Neuronal stem cell (in vitro differentiated cells): Measurements from ENCODE around the gene TMEM11.

Source experiments
- DNase-seq: peaks from one replicate; pipeline ENCODE4 v3.0.0-alpha.2; 2013; ENCODE audit warnings: low spot score
- H2AFZ ChIP-seq: one replicate; pipeline ENCODE4 v1.6.1; 2013; ENCODE audit warnings: mild to moderate bottlenecking, low read length, inconsistent platforms
- H2AK5ac ChIP-seq: 2 replicates; pipeline ENCODE4 v1.6.1; 2013; ENCODE audit warnings: low read depth, mild to moderate bottlenecking, inconsistent platforms, low read length, moderate library complexity, mixed read lengths
- H2BK120ac ChIP-seq: 2 replicates; pipeline ENCODE4 v1.6.1; 2013; ENCODE audit warnings: low read depth, mild to moderate bottlenecking, inconsistent platforms, low read length, moderate library complexity, mixed read lengths
- H2BK12ac ChIP-seq: one replicate; pipeline ENCODE4 v1.6.1; 2013; ENCODE audit warnings: low read length, inconsistent platforms
- H2BK15ac ChIP-seq: 2 replicates; pipeline ENCODE4 v1.6.1; 2013; ENCODE audit warnings: mild to moderate bottlenecking, low read length, inconsistent platforms, mixed read lengths
- H2BK5ac ChIP-seq: one replicate; pipeline ENCODE4 v1.6.1; 2013; ENCODE audit warnings: inconsistent platforms, mild to moderate bottlenecking, low read length, moderate library complexity
- H3K14ac ChIP-seq: one replicate; pipeline ENCODE4 v1.6.1; 2013; ENCODE audit warnings: low read length, inconsistent platforms
- H3K18ac ChIP-seq: 2 replicates; pipeline ENCODE4 v1.6.1; 2013; ENCODE audit warnings: low read length, inconsistent platforms
- H3K23ac ChIP-seq: 2 replicates; pipeline ENCODE4 v1.6.1; 2013; ENCODE audit warnings: low read depth, mild to moderate bottlenecking, mixed read lengths, low read length, inconsistent platforms; ENCODE audit not compliant: poor library complexity
- H3K27ac ChIP-seq: replicated peaks from 3 replicates; pipeline ENCODE4 v1.5.1; 2013; ENCODE audit warnings: low read length, inconsistent platforms
- H3K27me3 ChIP-seq, 3 experiments: 2 replicates each; pipeline ENCODE4 v1.6.1; 2013; ENCODE audit warnings: low read length in 3 of 3, mild to moderate bottlenecking in 2 of 3, inconsistent platforms in 1 of 3, low read depth in 1 of 3, mixed read lengths in 1 of 3, moderate library complexity in 1 of 3; ENCODE audit not compliant: control insufficient read depth in 3 of 3, insufficient read depth in 3 of 3
- H3K36me3 ChIP-seq, 2 donors: replicated peaks in 1 of 2; 2 replicates each; pipeline ENCODE4 v1.6.1; 2013; ENCODE audit warnings: low read length in 2 of 2; ENCODE audit not compliant: control insufficient read depth in 2 of 2, insufficient read depth in 2 of 2
- H3K4ac ChIP-seq: 2 replicates; pipeline ENCODE4 v1.6.1; 2013; ENCODE audit warnings: inconsistent platforms, mild to moderate bottlenecking, low read length, moderate library complexity
- H3K4me1 ChIP-seq, 2 donors: 1 replicate in 1 of 2; 2 replicates in 1 of 2; pipeline ENCODE4 v1.6.1; 2013; ENCODE audit warnings: low read length in 2 of 2, low read depth in 1 of 2; ENCODE audit not compliant: control insufficient read depth in 2 of 2, insufficient read depth in 1 of 2
- H3K4me2 ChIP-seq: one replicate; pipeline ENCODE4 v1.6.1; 2013; ENCODE audit warnings: mild to moderate bottlenecking, low read length, inconsistent platforms; ENCODE audit not compliant: insufficient read depth, poor library complexity, severe bottlenecking
- H3K4me3 ChIP-seq, 2 donors: 2 replicates each; pipeline ENCODE4 v1.5.1; 2013; ENCODE audit warnings: low read length in 2 of 2, mild to moderate bottlenecking in 2 of 2, inconsistent platforms in 1 of 2, moderate library complexity in 1 of 2
- H3K79me1 ChIP-seq: one replicate; pipeline ENCODE4 v1.6.1; 2013; ENCODE audit warnings: low read depth, mild to moderate bottlenecking, inconsistent platforms, low read length, moderate library complexity
- H3K9ac ChIP-seq: one replicate; pipeline ENCODE4 v1.6.1; 2013; ENCODE audit warnings: mild to moderate bottlenecking, low read depth, low read length, inconsistent platforms; ENCODE audit not compliant: poor library complexity
- H3K9me3 ChIP-seq, 2 donors: replicated peaks in 1 of 2; 2 replicates each; pipeline versions ENCODE3 to v1.6.1; 2013; ENCODE audit warnings: low read length in 2 of 2, mild to moderate bottlenecking in 2 of 2, inconsistent platforms in 1 of 2, low read depth in 1 of 2, mixed read lengths in 1 of 2, moderate library complexity in 1 of 2; ENCODE audit not compliant: control insufficient read depth in 2 of 2, insufficient read depth in 1 of 2
- H4K8ac ChIP-seq: one replicate; pipeline ENCODE4 v1.6.1; 2013; ENCODE audit warnings: low read depth, mild to moderate bottlenecking, inconsistent platforms, low read length, moderate library complexity
- H4K91ac ChIP-seq: one replicate; pipeline ENCODE4 v1.6.1; 2013; ENCODE audit warnings: low read length, low read depth, mild to moderate bottlenecking, inconsistent platforms; ENCODE audit not compliant: poor library complexity
- WGBS, 2 donors: extraction: QIAGEN DNeasy Blood & Tissue Kit; methylation state at CpG; one replicate each; pipeline ENCODE4 v1.1.7; 2013; ENCODE audit warnings: missing lambda C conversion rate in 2 of 2, mixed read lengths in 1 of 2; ENCODE audit not compliant: insufficient read length in 2 of 2, insufficient replicate concordance in 1 of 2; ENCODE audit errors: extremely low coverage in 2 of 2; 5-methylcytosine and 5-hydroxymethylcytosine counted together

Gene TMEM11

DNA sequence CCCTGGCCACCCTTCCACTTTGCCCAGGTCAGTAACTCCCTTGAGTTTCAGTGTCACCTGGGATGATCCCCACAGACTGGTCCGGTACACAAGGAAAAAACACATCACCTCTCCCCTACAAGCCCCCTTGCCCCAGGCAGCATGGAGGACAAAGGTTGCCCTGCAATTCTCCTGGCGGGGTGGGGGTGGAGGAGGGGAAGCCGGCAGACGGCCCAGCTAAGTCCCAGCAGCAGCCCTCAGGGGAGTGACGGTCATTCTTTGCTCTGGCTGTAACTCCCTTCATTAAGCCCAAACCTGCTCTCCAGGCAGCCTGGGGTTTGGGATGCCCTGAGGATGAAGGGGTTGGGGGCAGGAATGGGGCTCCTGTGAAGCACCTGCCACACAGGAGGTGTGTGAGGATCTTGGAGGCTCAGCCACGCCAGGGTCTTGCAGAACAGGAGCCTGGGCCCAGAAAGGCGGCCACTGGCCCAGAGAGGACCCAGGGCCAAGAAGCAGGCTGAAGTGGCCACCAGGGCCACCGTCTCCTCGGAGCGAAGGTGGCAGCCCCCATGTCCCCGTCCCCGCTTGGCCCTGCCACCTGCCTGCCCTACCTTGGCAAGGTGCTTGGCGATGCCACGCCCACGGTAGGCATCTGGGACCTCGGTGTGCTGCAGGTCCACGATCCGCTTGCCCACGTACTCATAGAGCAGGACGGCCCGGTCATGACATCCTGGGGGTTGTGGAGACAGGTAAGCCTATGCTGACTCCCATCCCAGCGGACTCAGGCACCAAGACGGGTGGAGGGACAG is 29.7 kb upstream of the TMEM11 start:
- H3K18ac ChIP-seq: no peak overlapping the region

DNA sequence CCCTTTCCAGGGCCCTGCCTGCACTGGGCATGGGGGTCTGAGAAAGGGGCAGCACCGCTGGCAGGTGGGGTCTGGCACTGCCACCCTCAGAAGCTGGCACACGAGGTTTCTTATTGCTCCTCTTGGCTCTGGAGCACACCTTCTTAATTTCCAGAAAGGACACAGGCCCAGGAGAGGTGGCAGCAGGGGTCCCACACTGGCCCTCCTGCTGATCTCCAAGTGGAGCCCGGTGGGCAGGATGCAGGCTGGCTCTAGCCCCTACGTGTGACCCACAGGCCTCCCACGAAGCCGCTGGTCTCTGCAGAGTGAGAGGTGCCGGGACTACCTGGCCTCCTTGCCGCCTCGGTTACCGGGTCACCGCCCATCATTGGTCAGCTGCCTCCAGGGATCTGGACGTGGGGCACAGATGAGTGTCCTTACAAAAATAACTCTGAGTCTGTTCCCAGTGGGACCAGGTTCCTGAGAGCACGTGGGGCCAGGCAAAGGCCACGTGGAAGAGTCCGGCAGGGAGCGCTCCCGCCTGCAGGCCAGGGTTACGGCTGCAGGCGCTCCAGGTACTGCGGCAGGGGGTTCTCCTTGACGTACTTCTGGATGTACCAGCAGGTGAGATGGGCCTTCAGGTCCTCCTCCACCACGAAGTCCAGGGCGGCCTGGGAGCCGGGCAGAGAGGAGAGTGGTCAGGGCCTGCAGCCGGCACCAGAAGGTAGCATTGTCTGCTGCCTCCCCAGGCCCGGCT is 29.0 kb upstream of the TMEM11 start:
- Histone ChIP-seq H4K91ac (no peak overlapping the region), H3K23ac (peak overlapping the region; percentile 13), H2AFZ (no peak overlapping the region), H2BK12ac (peak overlapping the region; percentile 69), H3K4me3 (no peak overlapping the region), H2AK5ac (no peak overlapping the region), H3K9ac (peak overlapping the region; percentile 3), H3K14ac (no peak overlapping the region), H4K8ac (no peak overlapping the region), H3K18ac (peak overlapping the region; percentile 40), H2BK120ac (no peak overlapping the region), H2BK5ac (no peak overlapping the region), H3K4me1 (peaks cover 14 to 18% of the 10 kb centered on the region in 2 donors), H2BK15ac (no peak overlapping the region), H3K79me1 (peaks cover 3% of the 10 kb centered on the region), H3K36me3 (no peaks in the 10 kb centered on the region), H3K4ac (no peak overlapping the region), H3K9me3 (no peaks in the 10 kb centered on the region), H3K4me2 (no peak overlapping the region), H3K27ac (no peak overlapping the region), H3K27me3 (no peaks in the 10 kb centered on the region)
- no peak for DNase-seq
- WGBS, 2 donors: no CpG with 5 or more reads among the region's 26 CpGs

More for the DNA sequence above, 29.7 kb upstream of the TMEM11 start:
- H3K9me3 ChIP-seq: no peaks in the 10 kb centered on the region
- H3K36me3 ChIP-seq: no peaks in the 10 kb centered on the region
- peak overlapping the region; percentile 14 for H3K9ac ChIP-seq
- no CpG with 5 or more reads among the region's 23 CpGs for WGBS, 2 donors
- H3K14ac ChIP-seq: no peak overlapping the region
- H2AFZ ChIP-seq: no peak overlapping the region
- H2BK12ac ChIP-seq: peak overlapping the region; percentile 69
- H3K27me3 ChIP-seq: no peaks in the 10 kb centered on the region
- no peak overlapping the region for H2BK15ac ChIP-seq
- no peak overlapping the region for H3K4me3 ChIP-seq
- H4K8ac ChIP-seq: no peak overlapping the region
- no peak overlapping the region for H2BK120ac ChIP-seq
- no peak overlapping the region for H2BK5ac ChIP-seq
- H3K23ac ChIP-seq: no peak overlapping the region
- no peak overlapping the region for H3K4me2 ChIP-seq
- H3K27ac ChIP-seq: no peak overlapping the region
- H3K4ac ChIP-seq: no peak overlapping the region
- DNase-seq: no peak
- peaks cover 3% of the 10 kb centered on the region for H3K79me1 ChIP-seq
- H4K91ac ChIP-seq: no peak overlapping the region
- H2AK5ac ChIP-seq: peak overlapping the region; percentile 18
- peaks cover 14 to 18% of the 10 kb centered on the region in 2 donors for H3K4me1 ChIP-seq

DNA sequence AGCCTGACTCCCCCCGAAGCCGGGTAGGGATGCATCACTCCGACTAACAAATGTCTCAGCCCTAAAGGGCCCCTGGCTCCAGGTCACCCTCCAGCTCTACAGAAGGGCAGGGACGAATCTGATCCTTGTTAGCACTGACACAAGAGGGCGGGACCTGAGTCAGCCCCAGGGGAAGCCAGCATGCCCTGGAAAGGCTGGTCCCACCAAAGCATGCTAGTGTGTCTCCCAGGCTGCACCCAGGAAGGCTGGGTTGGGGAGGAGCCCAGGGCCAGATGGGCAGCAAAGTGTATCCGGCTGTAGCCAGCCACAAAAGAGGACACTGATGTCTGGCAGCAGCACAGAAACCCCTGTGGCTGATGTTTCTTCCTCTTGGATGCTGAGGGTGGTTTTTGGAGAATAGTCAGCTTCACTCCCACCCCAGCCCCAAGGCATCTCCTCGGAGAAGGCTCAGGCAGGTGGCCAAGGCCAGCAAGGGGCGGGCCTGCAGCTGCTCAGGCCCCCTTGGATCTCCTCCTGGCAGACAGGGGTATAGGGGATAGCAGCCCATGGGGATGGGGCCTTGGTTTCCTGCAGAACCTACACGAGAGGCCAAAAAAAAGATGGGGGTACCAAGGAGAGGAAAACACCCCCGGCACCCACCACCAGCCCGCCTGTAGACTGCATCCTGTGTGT is 28.2 kb upstream of the TMEM11 start:
- Histone ChIP-seq H4K8ac (no peak overlapping the region), H3K4me3 (no peak overlapping the region), H3K4me2 (no peak overlapping the region), H3K18ac (peak overlapping the region; percentile 4), H2BK15ac (no peak overlapping the region), H3K27ac (no peak overlapping the region), H3K27me3 (no peaks in the 10 kb centered on the region), H3K14ac (no peak overlapping the region), H4K91ac (no peak overlapping the region), H3K4me1 (peaks cover 14 to 18% of the 10 kb centered on the region in 2 donors), H2BK120ac (no peak overlapping the region), H3K23ac (no peak overlapping the region), H2BK5ac (peak overlapping the region; percentile 39), H2BK12ac (peak overlapping the region; percentile 64), H3K4ac (no peak overlapping the region), H3K9me3 (no peaks in the 10 kb centered on the region), H3K79me1 (peaks cover 3% of the 10 kb centered on the region), H2AK5ac (peak overlapping the region; percentile 14), H3K9ac (peak overlapping the region; percentile 50), H2AFZ (no peak overlapping the region), H3K36me3 (no peaks in the 10 kb centered on the region)
- no CpG with 5 or more reads among the region's 11 CpGs for WGBS, 2 donors
- DNase-seq: no peak

DNA sequence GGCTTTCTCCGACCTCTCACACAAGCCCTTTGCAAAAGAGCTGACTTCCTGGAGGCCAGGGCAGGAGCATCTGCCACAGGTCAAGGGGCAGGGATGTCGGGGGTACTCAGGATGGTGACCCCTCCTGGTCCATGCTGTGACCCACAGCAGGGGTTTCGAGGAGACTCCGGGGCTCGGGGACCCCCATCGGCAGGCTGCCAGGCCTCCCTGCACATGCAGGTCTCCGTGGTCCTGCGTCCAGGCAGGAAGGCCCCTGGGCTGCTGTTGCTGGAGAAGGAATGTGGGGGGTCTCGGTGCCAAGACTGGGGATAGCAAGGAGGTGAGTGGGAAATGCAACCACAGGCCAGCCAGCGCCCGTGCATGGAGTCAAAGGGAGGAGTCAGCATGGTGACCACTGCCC is 27.6 kb upstream of the TMEM11 start:
- H3K27ac ChIP-seq: no peak overlapping the region
- H2BK15ac ChIP-seq: peak overlapping the region; percentile 38
- H3K18ac ChIP-seq: peak overlapping the region; percentile 84
- no peaks in the 10 kb centered on the region for H3K27me3 ChIP-seq
- H2AFZ ChIP-seq: no peak overlapping the region
- H3K4me1 ChIP-seq: peaks cover 14 to 18% of the 10 kb centered on the region in 2 donors
- no peak overlapping the region for H3K14ac ChIP-seq
- peaks cover under 1% of the 10 kb centered on the region for H3K79me1 ChIP-seq
- H3K4me2 ChIP-seq: no peak overlapping the region
- no peak overlapping the region for H3K4me3 ChIP-seq
- H3K9ac ChIP-seq: peak overlapping the region; percentile 50
- no peaks in the 10 kb centered on the region for H3K36me3 ChIP-seq
- no peak overlapping the region for H2BK120ac ChIP-seq
- H3K9me3 ChIP-seq: no peaks in the 10 kb centered on the region
- no peak overlapping the region for H3K23ac ChIP-seq
- no peak for DNase-seq
- H3K4ac ChIP-seq: no peak overlapping the region
- H2AK5ac ChIP-seq: peak overlapping the region; percentile 31
- H2BK5ac ChIP-seq: peak overlapping the region; percentile 39
- H2BK12ac ChIP-seq: no peak overlapping the region
- no peak overlapping the region for H4K91ac ChIP-seq
- no CpG with 5 or more reads among the region's 11 CpGs for WGBS, 2 donors
- H4K8ac ChIP-seq: no peak overlapping the region
